Breast epithelium (tissue), 3 donors: ENCODE measurements around the gene SSRP1.

Source experiments
- CTCF ChIP-seq, 3 donors: fragments of 450-650 bp; IDR thresholded peaks; one replicate each; pipeline ENCODE4 v1.5.1; 2016 to 2017; ENCODE audit warnings: antibody characterized with exemption in 3 of 3, mild to moderate bottlenecking in 3 of 3, moderate library complexity in 3 of 3
- POLR2AphosphoS5 ChIP-seq, 3 donors: sonication (generic); formaldehyde crosslinking; IDR thresholded peaks; one replicate each; pipeline ENCODE4 v1.6.1; 2017; ENCODE audit warnings: antibody characterized with exemption in 3 of 3

GRCh38 chr11:57310630-57311086 is 25.0 kb downstream of the SSRP1 start:
- TF ChIP-seq CTCF (IDR thresholded peaks at IDR 0.05): no peak
- TF ChIP-seq POLR2AphosphoS5 (IDR thresholded peaks at IDR 0.05): peak in 1 of 3 donors; percentile 20
